Psoas muscle (tissue), 8 donors: Measurements from ENCODE around the gene PLB1. TPM values are rescaled to one million over a fixed set of nuclear protein-coding genes. Genes with fewer than 3 reads are reported as not detected.
"Not testable (repeated sequence)": the region's sequence is repeated elsewhere in the genome, so short reads cannot be mapped to it uniquely, and the experiment has no call there.

ENCODE experiments used
- ATAC-seq, 4 donors: fragments of 200-7000 bp; cut with Tn5 transposase; one replicate each; pipeline ENCODE4 v1.9.1; 2020; ENCODE audit warnings: moderate library complexity in 3 of 4, mild to moderate bottlenecking in 2 of 4
- DNase-seq, 2 donors: peaks; one replicate each; pipeline ENCODE4 v3.0.0-alpha.2; 2020
- H3K27ac ChIP-seq: fragments of 200-600 bp; one replicate; pipeline ENCODE4 v1.8.0; 2022
- H3K27me3 ChIP-seq, 3 donors: fragments of 200-600 bp in 1 of 3; one replicate each; pipeline versions ENCODE4 v1.6.1 to v1.8.0; 2013 to 2022; ENCODE audit warnings: low read length in 2 of 3, mild to moderate bottlenecking in 2 of 3, moderate library complexity in 1 of 3; ENCODE audit not compliant: insufficient read depth in 3 of 3
- H3K36me3 ChIP-seq, 2 donors: fragments of 200-600 bp in 1 of 2; one replicate each; pipeline versions ENCODE4 v1.6.1 to v1.8.0; 2013 to 2022; ENCODE audit warnings: low read depth in 1 of 2, mild to moderate bottlenecking in 1 of 2, moderate library complexity in 1 of 2; ENCODE audit not compliant: insufficient read depth in 1 of 2
- H3K4me1 ChIP-seq: fragments of 200-600 bp; one replicate; pipeline ENCODE4 v1.8.0; 2022
- H3K4me3 ChIP-seq: fragments of 200-600 bp; one replicate; pipeline ENCODE4 v1.8.0; 2022; ENCODE audit warnings: mild to moderate bottlenecking
- H3K9me3 ChIP-seq: fragments of 200-600 bp; one replicate; pipeline ENCODE4 v1.8.0; 2022
- CTCF ChIP-seq: fragments of 200-600 bp; IDR thresholded peaks from one replicate; pipeline ENCODE4 v1.8.0; 2022; ENCODE audit warnings: antibody characterized with exemption
- WGBS, 3 donors: extraction: QIAGEN DNeasy Blood & Tissue Kit; methylation state at CpG; one replicate each; pipeline versions ENCODE4 v1.1.6 to v1.1.7; 2013; 5-methylcytosine and 5-hydroxymethylcytosine counted together
- intact Hi-C, 2 donors: fragments of 100-400 bp; cut with DNase I; formaldehyde crosslinking; loops; one replicate each; pipeline versions ENCODE4 v1.11.0 to v1.14.2; 2022
- polyA plus RNA-seq, 3 donors: library from polyadenylated mRNA; stranded (reverse); fragments of 200-250 nt; gene quantifications; one replicate each; pipeline ENCODE4 v1.2.3, GENCODE V29; 2013
- total RNA-seq, 4 donors: library from RNA; stranded (reverse); fragmentation: NEBNext Ultra II Directional in 2 of 4; extraction: Animal tissue kit (Norgen Biotek cat#: 25700) in 2 of 4; gene quantifications; one replicate each; pipeline versions ENCODE4 v1.2.1 to v1.2.4, GENCODE V29; 2021 to 2023
- donor health status: healthy with polysubstance abuse.
- donor health status: DM: no; HTN: no; CAD: no; lungs with moderate emphysema.
- donor health status: Bipolar disorder and iron deficiency.
- donor health status: healthy.
- donor health status: DM: yes; HTN: yes; CAD: no.
- donor health status: DM: no; HTN: no; CAD: no.
- donor health status: DM: no; HTN: no; CAD: no.
- donor health status: DM: yes; HTN: yes; CAD: no.

PLB1 gene
- total and polyA plus RNA-seq, 7 donors, result 0.63 to 4.9 (median 1.7) TPM

GRCh38 chr2:28664120-28664842 is 168.4 kb downstream of the PLB1 start:
- DNase-seq, result no peak
- Histone ChIP-seq H3K27ac (peak overlapping the region; percentile 0), H3K4me1 (peaks cover 36% of the 10 kb centered on the region), H3K4me3 (no peak overlapping the region), H3K27me3 (no peaks in the 10 kb centered on the region), H3K9me3 (no peaks in the 10 kb centered on the region), H3K36me3 (no peaks in the 10 kb centered on the region)
- intact Hi-C loops, result no loop called here
- ATAC-seq, result peak; percentile 39 to 58 (median 48)
- 47 to 58% (median 55%) methylated on average over 19 to 22 of the region's 22 CpGs for WGBS, 3 donors
- no peak for TF ChIP-seq CTCF

- Histone ChIP-seq H3K4me1 (peaks cover 36% of the 10 kb centered on the region), H3K9me3 (no peaks in the 10 kb centered on the region), H3K27ac (peak overlapping the region; percentile 31), H3K36me3 (no peaks in the 10 kb centered on the region), H3K27me3 (no peaks in the 10 kb centered on the region), H3K4me3 (no peak overlapping the region)
- intact Hi-C loops, result no loop called here
- TF ChIP-seq CTCF, result no peak
- DNase-seq, result peak; percentile 66 to 76
- WGBS, 3 donors, result 12 to 18% (median 16%) methylated on average over 8 of the region's 8 CpGs
- peak; percentile 63 to 80 (median 78) for ATAC-seq
Observed at GRCh38 chr2:28665041-28665704, 169.3 kb downstream of the PLB1 start.

DNA sequence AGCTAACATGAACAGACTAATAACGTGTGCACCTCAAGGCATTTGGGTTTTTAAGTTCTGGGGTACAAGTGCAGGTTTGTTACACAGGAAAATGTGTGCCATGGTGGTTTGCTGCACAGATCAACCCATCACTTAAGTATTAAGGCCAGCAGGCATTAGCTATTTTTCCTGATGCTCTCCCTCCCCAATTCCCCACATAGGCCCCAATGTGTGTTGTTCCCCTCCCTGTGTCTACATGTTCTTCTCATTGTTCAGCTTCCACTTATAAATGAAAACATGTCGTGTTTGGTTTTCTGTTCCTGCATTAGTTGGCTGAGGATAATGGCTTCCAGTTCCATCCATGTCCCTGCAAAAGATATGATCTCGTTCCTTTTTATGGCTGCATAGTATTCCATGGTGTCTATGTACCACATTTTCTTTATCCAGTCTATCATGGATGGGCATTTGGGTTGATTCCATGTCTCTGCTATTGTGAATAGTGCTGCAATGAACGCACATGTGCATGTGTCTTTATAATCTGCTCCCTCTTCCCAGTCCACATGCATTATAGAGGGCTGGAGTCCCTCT is 170.0 kb downstream of the PLB1 start:
- DNase-seq, H3K9me3 ChIP-seq, ATAC-seq, H3K4me3 ChIP-seq, H3K27ac ChIP-seq, intact Hi-C loops, H3K27me3 ChIP-seq, H3K36me3 ChIP-seq: not testable (repeated sequence)
- 57 to 85% (median 70%) methylated on average over 4 of the region's 4 CpGs for WGBS, 3 donors
- peaks cover 31% of the 10 kb centered on the region for H3K4me1 ChIP-seq

DNA sequence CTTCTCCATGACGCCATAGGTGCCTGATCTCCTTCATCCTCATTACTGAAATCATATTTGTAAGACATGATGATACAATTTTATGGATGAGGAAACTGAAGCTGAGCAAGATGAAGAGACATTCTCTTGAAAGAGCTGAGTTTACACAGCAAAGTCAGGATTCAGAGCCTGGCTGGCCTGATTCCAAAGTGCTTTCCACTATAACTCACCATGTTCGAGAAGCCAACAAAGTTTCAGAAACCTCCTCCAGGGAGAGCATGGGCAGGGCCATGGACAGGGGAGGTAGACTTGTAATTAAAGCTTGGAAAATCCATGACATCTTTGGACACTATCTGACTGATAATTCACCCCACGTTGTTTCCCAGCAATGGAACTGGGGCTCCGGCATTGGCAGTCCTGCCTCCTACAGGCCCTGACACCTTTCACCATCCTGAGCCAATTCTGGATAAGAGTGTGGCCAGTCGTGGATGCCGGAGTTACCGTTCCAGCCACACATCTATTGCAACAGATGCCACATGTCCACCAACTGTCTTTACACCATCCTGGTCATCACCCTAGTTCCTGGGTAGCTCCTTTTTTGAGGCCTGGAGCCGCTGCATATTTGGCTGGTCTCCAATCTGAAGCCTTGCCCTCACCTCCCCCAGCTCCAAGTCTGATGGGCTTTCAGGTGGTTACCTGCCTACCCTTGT is 170.8 kb downstream of the PLB1 start:
- intact Hi-C loops, result no loop called here
- TF ChIP-seq CTCF, result no peak
- no peak overlapping the region for H3K27ac ChIP-seq
- no peaks in the 10 kb centered on the region for H3K36me3 ChIP-seq
- H3K4me3 ChIP-seq, result no peak overlapping the region
- ATAC-seq, result peak in 2 of 4 donors; percentile 56
- H3K9me3 ChIP-seq, result no peaks in the 10 kb centered on the region
- DNase-seq, result no peak
- no peaks in the 10 kb centered on the region for H3K27me3 ChIP-seq
- H3K4me1 ChIP-seq, result peaks cover 26% of the 10 kb centered on the region
- 46 to 69% (median 55%) methylated on average over 8 of the region's 8 CpGs for WGBS, 3 donors

DNA sequence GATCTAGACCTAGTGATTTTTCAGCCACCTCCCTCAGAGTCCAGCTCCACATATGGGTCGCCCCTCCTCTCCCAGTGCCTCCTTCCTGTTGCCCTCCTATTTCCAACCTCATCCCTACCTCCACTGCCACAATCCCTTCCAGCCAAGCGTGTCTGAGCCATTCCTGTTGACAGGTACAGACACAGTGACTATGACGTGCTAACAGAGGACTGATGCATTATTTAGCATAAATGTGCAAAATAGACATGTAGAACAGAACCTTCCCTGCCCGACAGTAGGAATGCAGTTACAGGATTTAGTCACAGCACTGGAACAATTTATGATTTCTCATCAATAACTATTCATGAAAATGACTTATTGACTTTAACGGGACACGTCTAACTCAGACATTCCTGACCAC is 171.4 kb downstream of the PLB1 start:
- no peak overlapping the region for H3K27ac ChIP-seq
- WGBS, 3 donors, result 96 to 98% (median 97%) methylated on average over 6 of the region's 6 CpGs
- no peaks in the 10 kb centered on the region for H3K36me3 ChIP-seq
- DNase-seq (no peak), ATAC-seq (no peak)
- peaks cover 26% of the 10 kb centered on the region for H3K4me1 ChIP-seq
- TF ChIP-seq CTCF, result no peak
- intact Hi-C loops, result no loop called here
- no peaks in the 10 kb centered on the region for H3K27me3 ChIP-seq
- no peak overlapping the region for H3K4me3 ChIP-seq
- H3K9me3 ChIP-seq, result no peaks in the 10 kb centered on the region
